GM18909 (cell line): ENCODE data around the gene RRAS.

ENCODE experiments used
- ATAC-seq: cut with Tn5 transposase; IDR thresholded peaks from one replicate; pipeline ENCODE4 v1.9.1; 2021; ENCODE audit warnings: mild to moderate bottlenecking; ENCODE audit not compliant: unreplicated experiment, poor library complexity

RRAS gene

GRCh38 chr19:49677901-49678674 is 38.1 kb upstream of the RRAS start:
- no peak for ATAC-seq

DNA sequence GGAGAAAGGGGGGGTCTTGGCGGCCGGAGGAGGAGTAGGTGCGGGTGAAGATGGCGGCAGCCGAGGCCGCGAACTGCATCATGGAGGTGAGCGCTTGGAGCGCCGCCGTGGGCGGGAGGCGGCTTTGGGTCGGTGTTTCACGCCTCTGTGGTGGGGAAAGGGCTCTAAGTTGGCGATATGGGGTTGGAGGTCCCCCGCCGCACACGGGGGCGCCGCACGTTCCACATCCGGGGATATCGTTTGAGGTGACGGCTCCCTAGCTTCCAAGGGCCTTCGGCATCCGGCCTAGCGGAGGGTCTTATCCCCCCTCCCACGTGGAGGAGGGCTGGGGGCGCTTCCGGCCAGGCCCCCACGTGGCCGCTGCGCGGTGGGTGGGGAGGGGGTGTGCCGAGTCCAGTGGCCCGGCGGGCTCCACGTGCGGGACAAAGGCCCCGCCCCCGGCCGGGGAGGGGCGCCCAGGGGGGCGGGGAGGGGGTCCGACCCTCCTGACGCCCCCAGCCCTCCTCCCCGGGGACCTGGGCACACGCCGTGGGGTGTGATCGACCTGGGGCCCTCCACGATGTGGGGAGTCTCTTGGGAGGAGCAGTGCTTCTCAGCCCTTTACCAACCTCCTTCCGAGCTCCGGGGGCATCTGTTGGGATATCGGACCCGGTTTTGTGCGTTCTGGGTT is 37.4 kb upstream of the RRAS start, which contains the start of gene PRMT1:
PRMT1 (plus strand) TSS at position 41 of the 670 bp plus-strand sequence; CDS start at position 51, 10 bp downstream.
- peak; percentile 16 for ATAC-seq

GRCh38 chr19:49676784-49677230 is 36.9 kb upstream of the RRAS start:
- peak; percentile 68 for ATAC-seq

DNA sequence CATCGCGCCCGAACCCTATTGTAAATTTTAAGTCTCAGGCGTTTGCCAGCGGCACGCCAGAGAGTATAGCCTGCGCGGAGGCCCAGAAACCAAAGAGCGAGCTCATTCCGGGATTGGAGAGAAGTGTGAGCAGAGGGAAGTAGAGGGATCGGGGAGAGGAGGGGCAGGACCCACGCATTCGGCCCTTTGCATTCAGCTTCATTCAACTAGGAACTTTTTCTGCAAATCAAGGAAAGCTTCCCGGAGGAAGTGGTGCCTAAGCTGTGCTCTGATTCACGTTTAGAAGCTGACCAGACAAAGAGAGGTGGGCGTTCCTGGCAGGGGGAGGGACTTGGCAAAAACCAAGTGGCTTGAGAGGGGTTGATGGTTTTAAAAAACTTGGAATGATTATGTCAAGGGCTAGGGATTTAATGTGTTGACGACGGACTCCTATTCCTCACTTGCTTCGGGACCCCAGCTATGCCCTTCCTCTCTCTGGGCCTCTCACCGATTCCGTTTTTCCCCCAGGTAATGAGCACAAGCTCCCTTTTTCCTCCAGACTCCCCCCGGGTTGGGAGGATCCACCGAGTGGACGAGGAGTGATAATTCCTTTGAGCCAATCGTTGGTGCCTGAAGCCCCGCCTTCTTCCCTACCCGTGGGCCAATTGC is 36.3 kb upstream of the RRAS start:
- peak; percentile 18 for ATAC-seq

DNA sequence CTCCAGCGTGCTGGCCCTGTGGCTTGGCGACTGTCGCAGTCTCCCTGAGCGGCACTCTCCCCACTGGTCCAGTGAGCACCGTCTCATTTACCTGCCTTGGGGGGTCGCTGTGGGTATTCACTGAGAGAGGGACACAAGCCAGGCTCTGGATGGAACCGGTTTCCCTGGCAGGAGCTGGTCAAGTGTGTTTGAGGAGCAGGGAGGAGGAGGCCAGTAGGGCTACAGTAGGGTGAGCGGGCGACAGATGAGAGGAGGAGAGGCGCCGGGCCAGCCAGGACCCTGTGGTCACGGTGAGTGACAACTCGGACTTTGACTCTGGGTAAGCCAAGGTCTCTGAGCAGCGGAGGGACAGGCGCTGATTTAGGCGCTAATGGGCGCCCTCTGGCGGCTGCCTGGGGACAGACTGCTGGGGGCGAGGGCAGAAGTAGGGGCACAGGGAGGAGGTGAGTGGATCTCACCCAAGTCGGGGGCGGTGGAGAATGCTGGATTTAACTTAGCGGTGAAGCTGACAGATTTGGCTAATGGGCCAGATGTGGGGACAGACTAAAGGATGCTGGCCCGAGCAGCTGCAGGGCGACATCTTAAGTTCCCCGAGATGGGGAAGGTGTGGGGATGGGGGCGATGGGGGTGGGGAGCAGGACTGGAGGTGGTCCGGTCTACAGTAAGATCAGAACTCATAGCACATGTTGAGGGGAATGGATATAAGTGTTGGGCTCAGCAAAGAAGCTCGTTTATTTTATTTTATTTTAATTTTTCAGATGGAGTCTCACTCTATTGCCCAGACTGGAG is 32.4 kb upstream of the RRAS start:
- ATAC-seq = no peak

DNA sequence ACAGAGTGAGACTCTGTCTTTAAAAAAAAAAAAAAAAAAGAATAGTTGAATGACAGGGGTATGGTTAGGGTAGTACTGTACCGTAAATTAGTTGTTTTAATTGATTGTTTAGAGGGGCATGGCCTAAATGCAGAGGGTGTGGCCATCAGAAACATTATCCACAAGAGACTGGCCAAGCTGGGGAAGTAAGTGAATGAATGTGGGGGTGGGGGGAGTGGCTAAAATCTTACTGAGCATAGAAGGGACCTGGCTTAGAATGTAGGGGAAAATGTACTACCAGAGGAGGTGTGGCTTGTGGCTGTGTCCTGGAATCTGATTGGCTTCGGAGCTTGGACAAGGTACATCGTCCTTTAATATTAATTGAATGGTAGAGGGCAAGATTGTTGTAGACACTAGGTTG is 29.6 kb upstream of the RRAS start:
- ATAC-seq = no peak

DNA sequence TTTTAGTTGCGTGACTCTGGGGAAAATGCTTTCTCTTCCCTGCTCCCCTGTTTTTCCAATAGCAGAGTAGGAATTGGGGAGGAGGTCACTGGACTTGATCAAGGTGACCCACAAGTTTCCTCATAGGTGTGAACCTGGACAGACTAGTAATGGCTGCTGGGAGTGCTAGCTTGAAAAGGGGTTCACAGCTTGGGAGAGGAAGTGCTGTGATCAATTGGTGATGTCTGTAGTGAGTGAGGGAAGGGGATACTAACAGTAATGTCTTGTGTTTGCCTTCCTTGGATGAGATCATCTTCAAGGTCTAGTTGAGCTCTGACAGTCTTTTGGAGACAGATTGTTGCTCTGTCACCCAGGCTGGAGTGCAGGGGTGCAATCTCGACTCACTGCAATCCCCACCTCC is 27.5 kb upstream of the RRAS start:
- no peak for ATAC-seq

- no peak for ATAC-seq
Measured at GRCh38 chr19:49666120-49666444, 26.1 kb upstream of the RRAS start.

DNA sequence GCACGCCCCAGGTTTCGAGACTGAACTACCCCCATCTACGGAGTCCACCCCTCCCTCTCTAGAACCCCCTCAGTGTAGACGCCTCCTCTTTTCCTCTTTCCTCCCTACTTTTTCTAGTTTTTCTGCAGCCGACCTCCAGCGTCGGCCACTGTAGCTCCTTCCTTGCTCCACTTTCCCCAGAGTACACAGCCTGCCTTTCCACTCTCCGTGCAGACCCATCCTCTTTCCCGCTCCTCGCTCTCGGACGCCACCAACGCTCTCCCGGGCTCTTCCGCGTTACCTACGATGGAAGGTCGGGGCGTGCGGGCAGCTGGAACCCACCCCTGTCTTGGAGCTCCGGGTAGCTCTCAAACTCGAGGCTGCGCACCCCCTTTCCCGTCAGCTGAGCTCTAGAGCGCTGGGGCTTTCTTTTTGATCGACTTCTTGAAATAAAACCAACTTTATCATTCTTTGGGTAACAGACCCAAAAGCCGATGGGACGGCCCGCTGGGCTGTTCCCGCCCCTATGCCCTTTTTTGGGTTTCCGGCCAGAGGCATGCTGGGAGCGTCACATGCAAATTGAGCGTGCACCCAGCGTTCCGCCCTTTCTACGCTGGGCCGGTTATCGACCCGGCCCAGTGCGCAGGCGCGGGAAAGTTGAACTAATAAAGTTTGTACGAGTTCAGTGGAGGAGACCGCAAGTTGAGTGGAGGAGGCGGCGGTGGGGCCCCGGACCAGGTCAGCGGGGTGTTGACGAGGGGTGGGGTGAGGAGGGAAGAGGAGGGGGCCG is 25.6 kb upstream of the RRAS start, which contains the start of the genes BCL2L12 and IRF3:
BCL2L12 (plus strand) TSS at position 583 of the 769 bp plus-strand sequence. CDS start 760 bp downstream, outside the sequence.
IRF3 (minus strand) TSS at position 507 of the 769 bp plus-strand sequence. CDS start 1,019 bp downstream, outside the sequence.
- peak; percentile 88 for ATAC-seq

DNA sequence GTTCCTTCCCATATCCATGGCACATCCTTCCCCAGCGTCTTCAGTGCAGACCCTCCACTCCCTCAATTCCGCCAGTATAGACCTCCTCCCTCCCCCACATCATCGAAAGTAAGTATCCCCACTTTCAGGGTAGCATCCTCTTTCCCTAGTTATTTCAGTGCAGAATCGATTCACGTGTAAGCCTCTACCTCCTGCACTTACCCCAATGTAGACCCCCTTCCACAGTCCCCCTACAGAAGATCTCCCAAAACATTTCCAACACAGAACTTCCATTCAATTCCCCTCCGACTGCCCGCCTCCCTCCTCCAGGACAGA is 25.1 kb upstream of the RRAS start:
- no peak for ATAC-seq

- no peak for ATAC-seq
Measured at GRCh38 chr19:49664171-49665035, 24.5 kb upstream of the RRAS start.

DNA sequence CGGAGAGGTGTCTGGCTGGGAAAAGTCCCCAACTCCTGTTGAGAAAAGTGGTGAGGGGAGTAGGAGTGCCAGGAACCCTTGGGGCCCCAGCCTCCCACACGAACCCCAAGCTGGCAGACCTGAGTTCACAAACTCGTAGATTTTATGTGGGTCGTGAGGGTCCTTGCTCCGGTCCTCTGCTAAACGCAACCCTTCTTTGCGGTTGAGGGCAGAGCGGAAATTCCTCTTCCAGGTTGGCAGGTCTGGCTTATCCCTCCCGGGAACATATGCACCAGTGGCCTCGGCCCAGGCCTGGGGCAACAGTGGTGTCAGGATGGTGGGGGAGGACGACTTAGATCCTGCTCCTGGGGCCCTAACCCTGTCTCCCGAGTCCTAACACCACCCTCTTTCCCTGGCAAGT is 23.3 kb upstream of the RRAS start:
- no peak for ATAC-seq

- ATAC-seq = no peak
Measured at GRCh38 chr19:49662011-49662410, 22.1 kb upstream of the RRAS start.

GRCh38 chr19:49660338-49660961 is 20.5 kb upstream of the RRAS start:
- ATAC-seq = no peak

- no peak for ATAC-seq
Measured at GRCh38 chr19:49658566-49659442, 18.9 kb upstream of the RRAS start.

DNA sequence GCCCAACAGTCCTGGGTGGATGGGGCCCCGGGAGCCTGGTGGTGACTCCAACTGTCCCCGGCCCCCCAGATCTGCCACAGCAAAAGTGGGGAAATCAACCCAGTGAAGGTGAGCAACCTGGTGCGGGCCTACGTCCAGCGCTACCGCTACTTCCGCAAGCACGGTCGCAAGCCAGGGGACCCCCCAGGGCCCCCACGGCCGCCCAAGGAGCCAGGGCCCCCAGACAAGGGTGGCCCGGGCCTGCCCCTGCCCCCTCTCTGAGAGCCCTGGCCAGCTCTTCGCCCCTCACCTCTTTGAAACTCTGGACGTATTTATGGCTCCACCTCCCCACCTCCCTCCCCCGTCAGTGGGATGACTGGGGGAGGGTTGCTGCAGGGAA is 18.2 kb upstream of the RRAS start:
- no peak for ATAC-seq

- ATAC-seq = no peak
Measured at GRCh38 chr19:49657493-49658138, 17.7 kb upstream of the RRAS start.
